Measurements from ENCODE around the gene TMOD2. TPM values are rescaled to one million over a fixed set of nuclear protein-coding genes. Genes with fewer than 3 reads are reported as not detected.
A peak's percentile ranks its signal among the peaks of the same experiment; 100 is the strongest.

Gene TMOD2
- total RNA-seq, 1 experiment from 2014 or later, result 3.0 TPM

- no peak overlapping the region for H2BK20ac ChIP-seq (ENCODE audit: low read depth, low read length, poor library complexity, severe bottlenecking)
- no peak overlapping the region for H3K4ac ChIP-seq (ENCODE audit: low read depth, low read length)
- H3K9ac ChIP-seq (ENCODE audit: extremely low read depth, insufficient read length, low read length), result no peak overlapping the region
- H3K27me3 Mint-ChIP-seq (ENCODE audit: low read depth), result peaks cover 22% of the 10 kb centered on the region
- no peak overlapping the region for H3K56ac ChIP-seq (ENCODE audit: insufficient read length, low read depth, low read length)
- no peak overlapping the region for H2AFZ ChIP-seq (ENCODE audit: low read length)
- peak overlapping the region in 1 of 2 experiments; percentile 91; a peak in 2 of 5 replicates for H3K4me3 Mint-ChIP-seq
- no peak overlapping the region for H3K23ac ChIP-seq (ENCODE audit: insufficient read length, low read depth, low read length)
- no peak overlapping the region for H3K4me2 ChIP-seq (ENCODE audit: insufficient read depth, insufficient read length, low read length)
- H3K14ac ChIP-seq (ENCODE audit: insufficient read depth, low read length), result no peak overlapping the region
- no peak overlapping the region for H2BK120ac ChIP-seq (ENCODE audit: low read depth, low read length, poor library complexity, severe bottlenecking)
- no peaks in the 10 kb centered on the region for H3K79me1 ChIP-seq (ENCODE audit: insufficient read depth, low read depth, low read length, poor library complexity, severe bottlenecking)
- no peak overlapping the region for H4K8ac ChIP-seq (replicated peaks; ENCODE audit: insufficient read length, low read depth, low read length)
- TF ChIP-seq CTCF (conservative IDR thresholded peaks at IDR 0.05), result no peak
- no CpG with 5 or more reads among the region's 9 CpGs for WGBS (ENCODE audit: extremely low coverage, insufficient read length, low lambda C conversion rate)
- no peak overlapping the region for H3T11ph ChIP-seq (ENCODE audit: low read length)
- no peak overlapping the region for H4K5ac ChIP-seq (ENCODE audit: insufficient read length, low read depth, low read length)
- no peak overlapping the region for H4K91ac ChIP-seq (ENCODE audit: insufficient read length, low read depth, low read length)
- H3K27me3 ChIP-seq (ENCODE audit: insufficient read depth, low read length), result no peaks in the 10 kb centered on the region
- no peak for DNase-seq
- H3K18ac ChIP-seq (ENCODE audit: insufficient read length, low read depth, low read length), result no peak overlapping the region
- H3K23me2 ChIP-seq (ENCODE audit: insufficient read length, low read depth, low read length, poor library complexity, severe bottlenecking), result no peaks in the 10 kb centered on the region
- no peak overlapping the region for H2BK5ac ChIP-seq (ENCODE audit: insufficient read length, low read length)
- H3K27ac ChIP-seq (ENCODE audit: insufficient read length, low read depth, low read length), result no peak overlapping the region
- H2AK5ac ChIP-seq (ENCODE audit: insufficient read length, low read length), result no peak overlapping the region
- H2BK15ac ChIP-seq (ENCODE audit: low read depth, low read length), result no peak overlapping the region
- no peaks in the 10 kb centered on the region for H3K9me3 ChIP-seq (ENCODE audit: control insufficient read depth, low read depth, low read length)
- peaks cover 3% of the 10 kb centered on the region; the same call in 1 of the 2 replicates for H3K79me2 ChIP-seq (ENCODE audit: insufficient read depth, low read length)
- no peaks in the 10 kb centered on the region for H4K20me1 ChIP-seq (ENCODE audit: control insufficient read depth, insufficient read depth, insufficient read length)
- H3K4me1 Mint-ChIP-seq, result peaks cover 10 to 15% of the 10 kb centered on the region in 2 experiments
- H2BK12ac ChIP-seq (ENCODE audit: insufficient read length, low read depth, low read length), result no peak overlapping the region
- no peaks in the 10 kb centered on the region for H3K9me3 Mint-ChIP-seq
- no peaks in the 10 kb centered on the region for H3K36me3 Mint-ChIP-seq (ENCODE audit: insufficient read depth in 1 of 3, low read depth in 3 of 3)
- no peaks in the 10 kb centered on the region for H3K4me1 ChIP-seq (ENCODE audit: insufficient read depth, low read length)
- no peak overlapping the region for H3K27ac Mint-ChIP-seq
Observed at GRCh38 chr15:51828621-51829375, 77.4 kb downstream of the TMOD2 start.
